Measurements from ENCODE around the gene BEX1.

BEX1 gene

GRCh38 chrX:103100484-103100883 lies 36.5 kb upstream of the BEX1 start:
- no peak overlapping the region for H3K27ac ChIP-seq
- TF ChIP-seq CTCF (IDR thresholded peaks at IDR 0.05): no peak
- no peaks in the 10 kb centered on the region for H3K36me3 ChIP-seq
- H3K9me3 ChIP-seq: no peaks in the 10 kb centered on the region
- H3K27me3 ChIP-seq: no peaks in the 10 kb centered on the region
- DNase-seq: no peak
- intact Hi-C loops (cut with DNase I; ENCODE audit: low total_unique reads): no loop called here
- no peaks in the 10 kb centered on the region for H3K4me1 ChIP-seq
- no peak overlapping the region for H3K4me3 ChIP-seq

GRCh38 chrX:103099691-103100090 lies 35.7 kb upstream of the BEX1 start:
- Histone ChIP-seq H3K36me3 (no peaks in the 10 kb centered on the region), H3K4me3 (no peak overlapping the region), H3K9me3 (no peaks in the 10 kb centered on the region), H3K27ac (no peak overlapping the region), H3K27me3 (no peaks in the 10 kb centered on the region), H3K4me1 (no peaks in the 10 kb centered on the region)
- intact Hi-C loops (cut with DNase I; ENCODE audit: low total_unique reads): no loop called here
- no peak for DNase-seq
- TF ChIP-seq CTCF (IDR thresholded peaks at IDR 0.05): no peak

- no peaks in the 10 kb centered on the region for H3K27me3 ChIP-seq
- TF ChIP-seq CTCF (IDR thresholded peaks at IDR 0.05): no peak
- H3K4me3 ChIP-seq: no peak overlapping the region
- no peaks in the 10 kb centered on the region for H3K4me1 ChIP-seq
- intact Hi-C loops (cut with DNase I; ENCODE audit: low total_unique reads): no loop called here
- H3K27ac ChIP-seq: no peak overlapping the region
- no peaks in the 10 kb centered on the region for H3K36me3 ChIP-seq
- H3K9me3 ChIP-seq: no peaks in the 10 kb centered on the region
- no peak for DNase-seq
These were observed 34.5 kb upstream of the BEX1 start for GRCh38 chrX:103098488-103098887.

- Histone ChIP-seq H3K4me1 (no peaks in the 10 kb centered on the region), H3K4me3 (no peak within 1 kb of the TSS), H3K36me3 (no peaks in the 10 kb centered on the region), H3K9me3 (no peaks in the 10 kb centered on the region), H3K27me3 (no peaks in the 10 kb centered on the region), H3K27ac (no peak within 1 kb of the TSS)
- TF ChIP-seq CTCF (IDR thresholded peaks at IDR 0.05): no peak
- DNase-seq: no peak
- intact Hi-C loops (cut with DNase I; ENCODE audit: low total_unique reads): no loop called here
These were observed 29.0 kb upstream of the BEX1 start, which contains the start of gene NXF3 for GRCh38 chrX:103092942-103093341. TSS of gene NXF3 (minus strand) at chrX:103093143. CDS start at chrX:103093023, 120 bp downstream.

GRCh38 chrX:103081051-103081450 lies 17.1 kb upstream of the BEX1 start:
- no peaks in the 10 kb centered on the region for H3K27me3 ChIP-seq
- H3K4me3 ChIP-seq: no peak overlapping the region
- H3K27ac ChIP-seq: no peak overlapping the region
- H3K4me1 ChIP-seq: no peaks in the 10 kb centered on the region
- H3K36me3 ChIP-seq: no peaks in the 10 kb centered on the region
- TF ChIP-seq CTCF (IDR thresholded peaks at IDR 0.05): no peak
- DNase-seq: no peak
- H3K9me3 ChIP-seq: no peaks in the 10 kb centered on the region
- intact Hi-C loops (cut with DNase I; ENCODE audit: low total_unique reads): no loop called here

- Histone ChIP-seq H3K4me3 (no peak overlapping the region), H3K27me3 (no peaks in the 10 kb centered on the region), H3K9me3 (no peaks in the 10 kb centered on the region), H3K36me3 (no peaks in the 10 kb centered on the region), H3K4me1 (no peaks in the 10 kb centered on the region), H3K27ac (no peak overlapping the region)
- no peak for DNase-seq
- no peak for TF ChIP-seq CTCF (IDR thresholded peaks at IDR 0.05)
- intact Hi-C loops (cut with DNase I; ENCODE audit: low total_unique reads): no loop called here
These were observed 9.5 kb upstream of the BEX1 start for GRCh38 chrX:103073467-103073866.

All from tibial artery (tissue), 4 donors.